Peyer's patch (tissue), 4 donors: ENCODE results near the gene SH2B3. TPM values are rescaled to one million over a fixed set of nuclear protein-coding genes. Genes with fewer than 3 reads are reported as not detected.

Experiments used
- DNase-seq, 3 donors: peaks; one replicate each; pipeline ENCODE4 v3.0.0-alpha.2; 2017 to 2019
- H3K27ac ChIP-seq, 4 donors: fragments of 200-600 bp; sonication (generic); one replicate each; pipeline ENCODE4 v1.5.1; 2016 to 2019
- H3K27me3 ChIP-seq, 2 donors: fragments of 200-600 bp; sonication (generic); one replicate each; pipeline ENCODE4 v1.5.1; 2019
- H3K36me3 ChIP-seq, 3 donors: fragments of 200-600 bp; sonication (generic); one replicate each; pipeline ENCODE4 v1.5.1; 2016 to 2019
- H3K4me1 ChIP-seq, 4 donors: fragments of 200-600 bp; sonication (generic); one replicate each; pipeline ENCODE4 v1.5.1; 2016 to 2019
- H3K4me3 ChIP-seq, 4 donors: fragments of 200-600 bp; sonication (generic); 1 replicate in 3 of 4; 2 replicates in 1 of 4; pipeline ENCODE4 v1.5.1; 2016 to 2019; ENCODE audit warnings: mild to moderate bottlenecking in 1 of 4
- H3K9me3 ChIP-seq, 4 donors: fragments of 200-600 bp; sonication (generic); one replicate each; pipeline ENCODE4 v1.5.1; 2016 to 2019; ENCODE audit warnings: mild to moderate bottlenecking in 1 of 4
- POLR2A ChIP-seq, 2 donors: fragments of 450-650 bp; IDR thresholded peaks; one replicate each; pipeline ENCODE4 v1.5.1; 2017; ENCODE audit warnings: antibody characterized with exemption in 2 of 2, mild to moderate bottlenecking in 2 of 2, moderate library complexity in 2 of 2
- total RNA-seq, 4 donors: library from RNA; depleted of rRNA; stranded (reverse); fragments of >200 nt; gene quantifications; one replicate each; pipeline ENCODE4 v1.1.0, GENCODE V29; 2016
- TF ChIP-seq, protein P1 (sequence below), 6 experiments: fragments of 450-650 bp in 4 of 6; fragments of 200-600 bp in 2 of 6; sonication (generic) in 1 of 6; IDR thresholded peaks; one replicate each; pipeline ENCODE4 v1.5.1; 2017 to 2019; ENCODE audit warnings: antibody characterized with exemption in 6 of 6, mild to moderate bottlenecking in 3 of 6, moderate library complexity in 1 of 6

The SH2B3 gene
- total RNA-seq, 4 donors from 2014 or later: 4.4 to 37.1 (median 8.4) TPM

DNA sequence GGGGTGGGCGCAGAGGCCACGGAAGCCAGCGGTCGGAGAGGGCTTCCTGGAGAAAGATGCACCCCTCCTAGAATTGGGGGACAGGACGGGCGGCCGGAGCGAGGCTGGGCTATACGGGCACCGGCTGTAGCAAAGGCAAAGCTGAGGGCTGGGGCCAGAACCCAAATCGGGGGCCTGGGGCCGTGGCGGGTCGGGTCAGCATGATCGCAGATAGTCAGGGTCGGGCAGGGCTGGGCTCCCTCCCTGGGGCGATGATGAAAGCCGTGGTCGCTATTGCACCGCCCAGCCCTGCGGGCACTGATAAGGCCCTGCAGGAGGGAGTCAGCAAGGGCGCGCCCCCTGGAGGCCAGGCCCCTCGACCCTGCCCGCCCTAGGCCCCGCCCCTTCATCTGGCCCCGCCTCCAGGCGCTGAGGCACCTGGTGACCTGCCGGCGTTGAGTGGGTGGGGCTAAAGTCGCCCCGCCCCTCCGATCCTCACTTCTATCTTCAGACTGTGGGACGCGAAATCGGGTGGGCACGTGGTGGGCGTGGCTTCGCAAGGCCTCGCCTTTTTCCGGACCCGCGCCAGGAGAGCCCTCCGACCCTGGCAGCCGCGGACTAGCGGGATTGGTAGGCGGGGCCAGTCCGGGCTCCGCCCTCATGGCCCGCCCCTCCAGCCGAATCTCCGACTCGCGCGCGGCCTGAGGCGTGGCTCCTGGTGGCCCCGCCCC, 419 bp upstream of the SH2B3 start:
- Histone ChIP-seq H3K4me1 (peaks cover 0 to 65% (median 40%) of the 10 kb centered on the region in 4 donors), H3K4me3 (peak overlapping the region; percentile 79 to 95 (median 89)), H3K27ac (peak overlapping the region; percentile 87 to 93 (median 90)), H3K36me3 (no peaks in the 10 kb centered on the region), H3K27me3 (no peaks in the 10 kb centered on the region), H3K9me3 (no peaks in the 10 kb centered on the region)
- peak; percentile 97 to 99 (median 99) for DNase-seq
- TF ChIP-seq, protein P1, sequence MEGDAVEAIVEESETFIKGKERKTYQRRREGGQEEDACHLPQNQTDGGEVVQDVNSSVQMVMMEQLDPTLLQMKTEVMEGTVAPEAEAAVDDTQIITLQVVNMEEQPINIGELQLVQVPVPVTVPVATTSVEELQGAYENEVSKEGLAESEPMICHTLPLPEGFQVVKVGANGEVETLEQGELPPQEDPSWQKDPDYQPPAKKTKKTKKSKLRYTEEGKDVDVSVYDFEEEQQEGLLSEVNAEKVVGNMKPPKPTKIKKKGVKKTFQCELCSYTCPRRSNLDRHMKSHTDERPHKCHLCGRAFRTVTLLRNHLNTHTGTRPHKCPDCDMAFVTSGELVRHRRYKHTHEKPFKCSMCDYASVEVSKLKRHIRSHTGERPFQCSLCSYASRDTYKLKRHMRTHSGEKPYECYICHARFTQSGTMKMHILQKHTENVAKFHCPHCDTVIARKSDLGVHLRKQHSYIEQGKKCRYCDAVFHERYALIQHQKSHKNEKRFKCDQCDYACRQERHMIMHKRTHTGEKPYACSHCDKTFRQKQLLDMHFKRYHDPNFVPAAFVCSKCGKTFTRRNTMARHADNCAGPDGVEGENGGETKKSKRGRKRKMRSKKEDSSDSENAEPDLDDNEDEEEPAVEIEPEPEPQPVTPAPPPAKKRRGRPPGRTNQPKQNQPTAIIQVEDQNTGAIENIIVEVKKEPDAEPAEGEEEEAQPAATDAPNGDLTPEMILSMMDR (IDR thresholded peaks at IDR 0.05): peak; percentile 58 to 83 (median 66)
- TF ChIP-seq POLR2A (IDR thresholded peaks at IDR 0.05): no peak

DNA sequence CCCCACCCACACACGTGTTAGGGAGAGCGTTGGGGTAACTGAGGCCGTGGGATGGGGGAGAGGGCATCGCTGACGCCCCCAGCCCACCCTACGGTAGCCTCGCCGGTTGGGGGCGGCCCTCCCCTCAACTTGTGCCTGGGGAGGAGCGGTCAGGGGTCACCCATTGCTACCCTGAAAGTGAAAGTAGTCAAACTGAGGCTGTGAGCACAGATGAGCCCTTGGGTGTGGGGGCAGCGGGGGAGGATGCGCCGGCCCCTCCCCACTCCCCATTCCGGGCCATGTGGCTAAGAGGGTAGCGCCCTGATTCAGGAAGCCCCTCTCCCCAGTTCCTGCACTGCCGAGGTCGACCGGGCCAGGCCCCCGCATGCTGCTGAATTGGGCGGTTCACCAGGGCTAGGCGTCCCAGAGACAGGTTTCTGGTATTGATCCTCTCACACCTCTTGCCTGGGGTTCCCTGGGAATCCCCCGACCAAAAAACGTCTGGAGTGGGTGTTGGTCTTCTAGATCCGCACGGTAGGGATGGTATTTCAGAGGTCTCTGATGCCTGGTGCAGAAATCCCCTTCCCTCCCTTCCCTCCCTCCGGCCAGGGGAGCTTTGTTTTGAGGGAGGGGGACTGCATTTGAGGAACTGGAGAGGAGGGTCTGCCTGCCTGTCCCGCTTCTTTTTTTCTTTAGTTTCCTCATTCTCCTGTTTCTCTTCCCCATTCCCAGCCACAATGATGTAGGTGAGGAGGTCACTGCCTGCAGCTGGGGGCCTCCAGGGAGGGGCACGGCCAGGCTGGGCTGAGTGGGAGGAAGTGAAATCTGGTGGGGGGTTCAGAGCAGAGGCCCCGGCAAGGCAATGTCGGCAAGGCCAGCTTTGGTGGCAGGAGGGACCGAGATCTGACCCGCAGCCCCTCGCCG, 1.0 kb downstream of the SH2B3 start:
- H3K4me1 ChIP-seq: peaks cover 0 to 76% (median 53%) of the 10 kb centered on the region in 4 donors
- H3K36me3 ChIP-seq: no peaks in the 10 kb centered on the region
- peak in 2 of 3 donors; percentile 75 to 76 for DNase-seq
- H3K27ac ChIP-seq: peak overlapping the region; percentile 87 to 93 (median 90)
- H3K9me3 ChIP-seq: no peaks in the 10 kb centered on the region
- peak overlapping the region; percentile 79 to 95 (median 89) for H3K4me3 ChIP-seq
- TF ChIP-seq, protein P1 (IDR thresholded peaks at IDR 0.05): no peak
- TF ChIP-seq POLR2A (IDR thresholded peaks at IDR 0.05): no peak
- H3K27me3 ChIP-seq: no peaks in the 10 kb centered on the region

DNA sequence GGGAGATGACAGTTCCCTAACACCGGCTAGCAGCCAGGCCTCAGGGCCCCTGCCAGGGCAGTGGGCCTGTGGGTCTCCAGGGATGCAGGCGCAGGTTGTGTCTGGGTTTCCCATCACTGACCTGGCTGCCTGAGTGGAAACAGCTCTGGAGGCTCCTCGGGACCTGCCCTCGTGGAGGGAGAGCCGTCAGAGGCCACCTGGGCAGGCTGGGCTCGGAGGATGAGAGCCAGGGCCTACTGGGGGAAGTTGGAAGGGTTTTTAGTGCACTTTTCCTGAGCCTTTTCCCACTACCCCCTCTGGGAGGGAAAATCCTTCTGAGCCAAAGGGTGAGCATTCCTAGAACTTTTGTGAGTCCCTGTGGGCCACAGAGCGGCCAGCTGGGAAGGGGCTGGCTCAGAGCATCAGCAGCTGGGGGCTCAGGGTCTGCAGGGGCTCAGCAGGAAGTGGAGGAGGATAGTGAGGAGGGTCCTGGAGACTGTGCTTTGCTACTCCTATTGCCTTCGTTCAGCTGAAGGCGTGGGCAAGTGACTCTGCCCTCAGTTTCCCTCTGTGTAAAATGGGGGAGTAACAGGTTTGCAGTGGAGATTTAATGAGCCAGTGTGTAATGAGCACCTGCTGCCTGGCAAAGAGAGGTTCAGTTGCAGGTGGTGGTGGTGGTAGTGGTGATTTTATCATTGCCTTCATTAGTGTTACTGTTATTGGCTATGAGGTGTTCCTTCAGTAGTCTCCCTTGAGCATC, 1.8 kb downstream of the SH2B3 start:
- Histone ChIP-seq H3K27ac (peak overlapping the region; percentile 87 to 93 (median 90)), H3K9me3 (no peaks in the 10 kb centered on the region), H3K4me3 (peak overlapping the region; percentile 79 to 95 (median 89)), H3K36me3 (no peaks in the 10 kb centered on the region), H3K27me3 (no peaks in the 10 kb centered on the region), H3K4me1 (peaks cover 0 to 83% (median 59%) of the 10 kb centered on the region in 4 donors)
- TF ChIP-seq POLR2A (IDR thresholded peaks at IDR 0.05): no peak
- TF ChIP-seq, protein P1 (IDR thresholded peaks at IDR 0.05): no peak
- DNase-seq: no peak

DNA sequence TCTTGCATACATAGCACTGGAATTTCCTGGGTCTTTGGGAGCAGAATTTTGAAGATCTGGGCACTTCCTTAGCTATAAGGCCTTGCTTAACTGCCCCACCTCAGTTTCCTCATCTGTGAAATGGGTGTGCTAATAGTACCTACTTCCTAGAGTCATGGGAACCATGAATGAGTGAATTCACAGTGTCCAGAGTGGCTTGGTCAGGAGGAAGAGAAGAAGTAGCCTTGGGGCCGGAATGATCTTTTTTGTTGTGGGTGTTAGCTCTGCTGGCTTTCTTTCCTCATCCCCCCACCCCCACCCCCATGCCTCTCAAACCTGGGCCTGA, 2.4 kb downstream of the SH2B3 start:
- Histone ChIP-seq H3K36me3 (no peaks in the 10 kb centered on the region), H3K27ac (peak overlapping the region in 3 of 4 donors; percentile 90 to 93 (median 91)), H3K27me3 (no peaks in the 10 kb centered on the region), H3K9me3 (no peaks in the 10 kb centered on the region), H3K4me1 (peaks cover 0 to 85% (median 61%) of the 10 kb centered on the region in 4 donors), H3K4me3 (peak overlapping the region in 2 of 4 donors; percentile 79 to 95)
- TF ChIP-seq POLR2A (IDR thresholded peaks at IDR 0.05): no peak
- TF ChIP-seq, protein P1 (IDR thresholded peaks at IDR 0.05): no peak
- DNase-seq: no peak

DNA sequence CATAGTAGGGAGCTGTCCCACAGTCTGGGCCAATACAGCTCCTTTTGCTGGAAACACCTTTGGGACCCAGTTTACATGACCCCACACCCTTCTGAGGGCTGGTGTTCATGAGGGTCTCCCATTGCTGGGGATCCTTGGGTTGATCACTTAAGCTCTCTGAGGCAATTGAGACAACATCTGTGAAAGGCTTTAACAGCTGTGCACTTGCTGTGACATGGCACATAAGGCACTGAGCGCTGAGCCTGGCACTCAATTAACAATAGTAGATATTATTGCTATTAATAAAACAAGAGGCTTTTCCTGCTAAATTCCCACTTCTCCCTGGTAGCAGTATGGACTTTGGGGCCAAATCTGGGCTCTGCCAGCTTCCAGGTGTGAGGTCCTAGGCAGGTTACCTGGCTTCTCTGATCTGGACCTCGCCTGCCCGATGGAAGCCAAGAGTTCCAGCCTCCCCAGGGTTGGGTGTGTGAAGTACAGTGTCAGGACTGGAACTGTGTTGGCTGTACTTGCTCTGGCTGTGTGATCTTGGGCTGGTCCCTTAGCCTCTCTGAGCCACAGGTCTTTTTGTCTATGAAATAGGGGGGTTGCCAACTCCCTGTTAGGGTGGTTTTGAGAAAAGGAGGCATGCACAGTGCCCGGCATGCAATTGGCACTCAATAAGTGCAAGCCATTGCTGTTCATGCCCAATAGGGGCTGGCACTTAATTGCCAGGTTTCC, 3.1 kb downstream of the SH2B3 start:
- Histone ChIP-seq H3K4me1 (peaks cover 0 to 85% (median 59%) of the 10 kb centered on the region in 4 donors), H3K27me3 (no peaks in the 10 kb centered on the region)
- DNase-seq: no peak

More for the DNA sequence above, 3.1 kb downstream of the SH2B3 start:
- H3K36me3 ChIP-seq: no peaks in the 10 kb centered on the region
- peak overlapping the region in 3 of 4 donors; percentile 1 to 79 (median 20) for H3K4me3 ChIP-seq
- no peaks in the 10 kb centered on the region for H3K9me3 ChIP-seq
- H3K27ac ChIP-seq: peak overlapping the region; percentile 68 to 93 (median 90)
- TF ChIP-seq, protein P1 (IDR thresholded peaks at IDR 0.05): no peak
- TF ChIP-seq POLR2A (IDR thresholded peaks at IDR 0.05): no peak
